PFSK-1 (cell line): Measurements from ENCODE around the gene EME2.

Experiments
- POLR2AphosphoS5 ChIP-seq: IDR thresholded peaks from 2 replicates; pipeline ENCODE4 v1.6.1; 2012; ENCODE audit warnings: low read depth, mild to moderate bottlenecking, control low read depth, low read length, moderate library complexity
- SIN3A ChIP-seq: IDR thresholded peaks from 2 replicates; pipeline ENCODE4 v1.6.1; 2012; ENCODE audit warnings: mild to moderate bottlenecking, low read length, moderate library complexity, borderline replicate concordance; ENCODE audit not compliant: insufficient read depth

- TF ChIP-seq POLR2AphosphoS5, result no peak
- TF ChIP-seq SIN3A, result no peak
Measured at GRCh38 chr16:1780677-1781072, 8.1 kb downstream of the EME2 start.
